HL-60 (cell line): ENCODE measurements around the gene ZNF587B.
A peak's percentile ranks its signal among the peaks of the same experiment; 100 is the strongest.
"Not testable (repeated sequence)": the region's sequence is repeated elsewhere in the genome, so short reads cannot be mapped to it uniquely, and the experiment has no call there.

Experiments
- DNase-seq, 2 experiments: peaks; one replicate each; pipeline ENCODE4 v3.0.0-alpha.2; 2010 to 2020; ENCODE audit warnings: low read depth in 1 of 2, low spot score in 1 of 2
- H3K27ac ChIP-seq: fragments of 250-450 bp; sonication (Bioruptor Pico); replicated peaks from 2 replicates; pipeline ENCODE4 v1.5.1; 2020; ENCODE audit warnings: mild to moderate bottlenecking, moderate library complexity
- H3K27me3 ChIP-seq: fragments of 250-450 bp; sonication (Bioruptor Pico); 2 replicates; pipeline ENCODE4 v1.5.1; 2021; ENCODE audit warnings: mild to moderate bottlenecking, moderate library complexity; ENCODE audit not compliant: insufficient read depth, poor library complexity, severe bottlenecking
- H3K4me3 ChIP-seq: replicated peaks from 2 replicates; pipeline ENCODE4 v1.5.1; 2011; ENCODE audit warnings: mild to moderate bottlenecking, control low read depth, low read length; ENCODE audit not compliant: insufficient read depth
- CTCF ChIP-seq: IDR thresholded peaks from one replicate; pipeline ENCODE4 v1.5.1; 2011; ENCODE audit warnings: low read length, control low read depth, inconsistent platforms; ENCODE audit not compliant: insufficient read depth
- GABPA ChIP-seq: IDR thresholded peaks from 2 replicates; pipeline ENCODE4 v1.6.1; 2012; ENCODE audit warnings: low read depth
- POLR2AphosphoS5 ChIP-seq: IDR thresholded peaks from 2 replicates; pipeline ENCODE4 v1.6.1; 2012; ENCODE audit warnings: low read depth
- SPI1 ChIP-seq: IDR thresholded peaks from 2 replicates; pipeline ENCODE4 v1.6.1; 2012; ENCODE audit warnings: low read depth, mild to moderate bottlenecking, borderline replicate concordance
- TF ChIP-seq, protein P1 (sequence below): IDR thresholded peaks from 2 replicates; pipeline ENCODE4 v1.6.1; 2012; ENCODE audit warnings: low read depth; ENCODE audit not compliant: insufficient replicate concordance

The ZNF587B gene

DNA sequence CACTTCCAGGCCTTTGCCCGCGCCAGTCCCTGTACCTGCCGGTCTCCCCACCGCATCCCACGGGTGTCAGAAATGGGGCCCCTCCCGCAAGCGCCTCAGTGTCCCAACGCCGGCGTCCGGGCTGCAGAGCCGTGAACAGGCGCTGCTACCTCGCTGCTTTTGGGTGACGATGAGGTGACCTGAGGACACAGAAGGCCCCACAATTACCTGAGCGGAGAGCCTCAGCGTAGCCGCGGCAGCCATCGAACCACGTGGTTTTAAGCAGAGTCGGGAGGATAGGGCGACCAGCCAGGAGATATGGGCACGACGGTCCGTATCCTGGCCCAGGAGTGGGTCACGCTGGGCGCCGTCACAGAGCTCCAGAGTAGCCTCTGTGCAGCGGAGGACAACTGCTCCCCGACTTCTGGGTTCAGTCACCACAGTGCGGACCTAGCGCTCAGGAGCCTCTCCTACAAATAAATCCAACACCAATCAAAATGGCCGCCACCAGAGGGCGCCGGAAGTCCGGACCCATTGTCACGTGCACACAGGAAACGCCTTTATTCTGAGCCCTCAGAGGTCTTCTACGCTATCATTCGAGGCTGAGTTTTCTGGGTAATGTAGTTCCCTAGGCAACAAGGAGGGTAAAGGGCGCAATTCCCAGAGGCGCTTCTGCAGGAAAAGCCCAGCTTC is 58.6 kb downstream of the ZNF587B start, which contains the start of gene ZNF814:
TSS of gene ZNF814 (minus strand) at position 478 of the 672 bp plus-strand sequence. CDS start at position 243, 235 bp downstream.
- Histone ChIP-seq H3K27ac (peak within 1 kb of the TSS; percentile 92), H3K27me3 (no peaks in the 10 kb centered on the region), H3K4me3 (peak within 1 kb of the TSS; percentile 85)
- TF ChIP-seq CTCF, result no peak
- peak; percentile 87 for TF ChIP-seq POLR2AphosphoS5
- TF ChIP-seq, protein P1, sequence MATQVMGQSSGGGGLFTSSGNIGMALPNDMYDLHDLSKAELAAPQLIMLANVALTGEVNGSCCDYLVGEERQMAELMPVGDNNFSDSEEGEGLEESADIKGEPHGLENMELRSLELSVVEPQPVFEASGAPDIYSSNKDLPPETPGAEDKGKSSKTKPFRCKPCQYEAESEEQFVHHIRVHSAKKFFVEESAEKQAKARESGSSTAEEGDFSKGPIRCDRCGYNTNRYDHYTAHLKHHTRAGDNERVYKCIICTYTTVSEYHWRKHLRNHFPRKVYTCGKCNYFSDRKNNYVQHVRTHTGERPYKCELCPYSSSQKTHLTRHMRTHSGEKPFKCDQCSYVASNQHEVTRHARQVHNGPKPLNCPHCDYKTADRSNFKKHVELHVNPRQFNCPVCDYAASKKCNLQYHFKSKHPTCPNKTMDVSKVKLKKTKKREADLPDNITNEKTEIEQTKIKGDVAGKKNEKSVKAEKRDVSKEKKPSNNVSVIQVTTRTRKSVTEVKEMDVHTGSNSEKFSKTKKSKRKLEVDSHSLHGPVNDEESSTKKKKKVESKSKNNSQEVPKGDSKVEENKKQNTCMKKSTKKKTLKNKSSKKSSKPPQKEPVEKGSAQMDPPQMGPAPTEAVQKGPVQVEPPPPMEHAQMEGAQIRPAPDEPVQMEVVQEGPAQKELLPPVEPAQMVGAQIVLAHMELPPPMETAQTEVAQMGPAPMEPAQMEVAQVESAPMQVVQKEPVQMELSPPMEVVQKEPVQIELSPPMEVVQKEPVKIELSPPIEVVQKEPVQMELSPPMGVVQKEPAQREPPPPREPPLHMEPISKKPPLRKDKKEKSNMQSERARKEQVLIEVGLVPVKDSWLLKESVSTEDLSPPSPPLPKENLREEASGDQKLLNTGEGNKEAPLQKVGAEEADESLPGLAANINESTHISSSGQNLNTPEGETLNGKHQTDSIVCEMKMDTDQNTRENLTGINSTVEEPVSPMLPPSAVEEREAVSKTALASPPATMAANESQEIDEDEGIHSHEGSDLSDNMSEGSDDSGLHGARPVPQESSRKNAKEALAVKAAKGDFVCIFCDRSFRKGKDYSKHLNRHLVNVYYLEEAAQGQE, result peak; percentile 69
- TF ChIP-seq SPI1, result no peak
- TF ChIP-seq GABPA, result peak; percentile 96
- DNase-seq, result peak; percentile 82 to 94

DNA sequence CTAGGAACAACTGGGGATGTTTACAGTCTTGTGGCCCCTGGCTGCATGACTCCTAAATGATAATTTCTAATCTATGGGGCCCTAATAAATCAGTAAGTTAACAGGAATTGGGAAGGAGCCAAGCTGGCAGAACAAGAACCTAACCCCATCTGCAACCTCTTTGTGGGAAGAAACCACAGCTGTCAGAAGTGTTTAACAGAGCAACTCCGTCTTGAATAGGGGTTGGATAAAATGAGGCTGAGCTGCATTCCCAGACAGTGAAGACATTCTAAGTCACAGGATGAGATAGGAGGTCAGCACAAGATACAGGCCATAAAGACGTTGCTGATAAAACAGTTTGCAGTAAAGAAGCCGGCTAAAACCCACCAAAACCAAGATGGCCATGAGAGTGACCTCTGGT is 60.6 kb downstream of the ZNF587B start:
- DNase-seq, H3K4me3 ChIP-seq, H3K27ac ChIP-seq, H3K27me3 ChIP-seq: not testable (repeated sequence)
